Activated T-helper 1 cell treated with Interleukin-2 at 50 U/mL for 16 hours (primary cell): ENCODE results near the gene TMEM254.
"Not testable (repeated sequence)": the region's sequence is repeated elsewhere in the genome, so short reads cannot be mapped to it uniquely, and the experiment has no call there.

Source experiments
- DNase-seq: peaks from one replicate; pipeline ENCODE4 v3.0.0-alpha.2; 2020; ENCODE audit warnings: low read depth

TMEM254 gene

DNA sequence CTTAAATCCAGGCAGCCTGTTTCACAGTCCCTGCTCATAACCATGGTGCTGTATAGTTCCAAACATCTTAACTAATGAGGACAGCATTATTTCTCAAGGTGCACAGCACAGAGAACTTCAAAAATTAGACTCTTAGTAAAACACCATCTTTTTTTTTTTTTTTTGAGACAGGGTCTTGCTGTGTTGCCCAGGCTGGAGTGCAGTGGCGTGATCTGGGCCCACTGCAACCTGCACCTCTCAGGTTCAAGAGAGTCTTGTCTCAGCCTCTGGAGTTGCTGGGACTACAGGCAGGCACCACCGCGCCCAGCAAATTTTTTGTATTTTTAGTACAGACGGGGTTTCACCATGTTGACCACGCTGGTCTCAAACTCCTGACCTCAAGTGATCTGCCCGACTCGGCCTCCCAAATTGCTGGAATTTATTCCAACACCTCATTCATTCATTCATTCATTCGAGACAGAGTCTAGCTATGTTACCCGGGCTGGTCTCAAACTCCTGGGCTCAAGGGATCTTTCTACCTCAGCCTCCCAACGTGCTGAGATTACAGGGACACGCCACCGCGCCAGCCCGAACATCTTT lies 507 bp upstream of the TMEM254 start:
- no peak for DNase-seq

DNA sequence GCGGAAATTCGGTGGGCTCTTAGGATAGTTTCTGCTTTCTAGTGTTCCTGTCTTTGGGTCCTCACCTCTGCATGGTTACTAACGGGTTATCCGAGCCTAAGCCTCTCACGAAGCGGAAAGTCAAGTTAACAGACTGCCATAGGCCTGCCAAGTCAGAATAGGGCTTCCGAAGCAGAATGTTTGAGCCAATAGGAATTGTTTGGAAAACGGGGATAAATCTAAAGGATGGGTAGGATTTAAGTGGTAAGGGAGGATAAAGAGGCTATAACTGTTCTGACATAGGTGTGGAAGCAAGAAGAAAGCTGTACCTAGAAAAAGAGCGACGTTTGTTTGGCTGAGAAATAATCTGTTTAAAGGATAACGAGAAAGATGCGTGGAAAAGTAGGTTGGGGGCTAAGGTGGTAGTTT lies 851 bp downstream of the TMEM254 start:
- DNase-seq, result no peak

DNA sequence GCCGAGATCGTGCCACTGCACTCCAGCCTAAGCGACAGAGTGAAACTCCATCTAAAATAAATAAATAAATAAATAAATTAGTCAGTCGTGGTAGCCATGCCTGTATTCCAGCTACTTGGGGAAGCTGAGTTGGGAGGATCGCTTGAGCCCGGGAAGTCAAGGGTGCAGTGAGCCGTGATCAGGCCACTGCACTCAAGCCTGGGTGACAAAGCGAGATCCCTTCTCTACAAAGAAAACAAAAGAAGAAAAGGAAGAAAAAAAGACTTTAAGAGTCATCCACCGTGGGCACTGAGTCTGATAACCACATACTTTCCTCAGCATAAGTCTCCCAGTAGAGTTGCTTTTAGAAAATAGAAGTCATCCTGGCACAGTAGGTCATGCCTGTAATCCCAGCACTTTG lies 2.6 kb downstream of the TMEM254 start:
- no peak for DNase-seq

DNA sequence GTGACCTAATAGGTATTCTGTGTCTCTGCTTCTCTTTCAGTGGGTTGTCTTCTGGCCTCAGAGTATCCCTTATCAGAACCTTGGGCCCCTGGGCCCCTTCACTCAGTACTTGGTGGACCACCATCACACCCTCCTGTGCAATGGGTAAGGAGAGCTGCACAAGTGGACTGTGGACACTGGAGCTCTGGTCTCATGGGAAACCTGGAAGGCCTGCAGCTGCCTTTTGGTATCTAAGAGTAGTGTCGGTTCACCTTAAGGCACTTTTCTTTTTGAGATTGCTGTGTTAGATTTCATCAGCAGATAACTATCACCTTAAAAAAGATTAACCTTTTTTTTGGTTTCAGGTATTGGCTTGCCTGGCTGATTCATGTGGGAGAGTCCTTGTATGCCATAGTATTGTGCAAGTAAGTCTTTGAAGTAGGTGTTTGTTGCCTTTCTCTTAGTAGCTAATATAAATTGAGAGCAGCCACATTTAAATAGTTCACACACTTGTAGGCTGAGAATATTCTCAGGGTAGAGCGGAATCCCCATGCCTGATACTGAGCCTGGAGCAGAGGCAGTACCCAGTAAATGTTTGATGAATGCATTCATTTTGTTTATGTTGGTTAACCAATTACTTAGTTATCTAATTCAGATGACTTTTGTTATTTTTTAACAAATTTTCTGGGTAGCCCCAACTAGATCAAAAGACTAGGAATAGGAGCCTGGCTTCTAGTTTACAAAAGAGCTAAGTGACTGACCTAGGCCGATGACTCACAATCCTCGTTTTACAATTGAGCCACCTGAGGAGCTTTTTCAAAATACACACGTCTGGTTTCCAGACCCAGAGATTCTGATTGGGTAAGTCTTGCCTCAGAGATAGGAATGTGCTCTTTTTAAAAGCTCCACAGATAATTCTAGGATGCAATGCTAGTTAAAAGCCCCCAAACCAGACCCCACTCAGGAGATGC lies 3.6 kb downstream of the TMEM254 start:
- no peak for DNase-seq

DNA sequence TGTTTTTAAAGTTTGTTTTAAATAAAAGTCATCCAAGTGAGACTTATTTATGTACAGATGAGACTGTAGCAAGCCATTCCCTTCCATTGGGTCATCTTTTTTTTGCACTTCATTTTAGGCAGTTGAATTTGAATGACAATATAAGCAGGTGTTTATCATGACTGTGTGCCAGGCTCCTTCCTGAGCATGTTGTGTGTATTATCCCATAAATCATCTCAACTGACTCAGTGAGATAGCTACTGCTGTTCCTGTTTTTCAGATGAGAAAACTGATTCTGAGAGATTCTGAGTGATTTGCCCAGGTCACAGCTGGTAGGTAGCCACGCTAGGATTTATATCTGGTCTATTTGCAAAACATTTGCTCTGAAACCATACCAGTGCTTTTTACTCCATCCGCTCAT lies 11.7 kb downstream of the TMEM254 start:
- DNase-seq, result no peak

DNA sequence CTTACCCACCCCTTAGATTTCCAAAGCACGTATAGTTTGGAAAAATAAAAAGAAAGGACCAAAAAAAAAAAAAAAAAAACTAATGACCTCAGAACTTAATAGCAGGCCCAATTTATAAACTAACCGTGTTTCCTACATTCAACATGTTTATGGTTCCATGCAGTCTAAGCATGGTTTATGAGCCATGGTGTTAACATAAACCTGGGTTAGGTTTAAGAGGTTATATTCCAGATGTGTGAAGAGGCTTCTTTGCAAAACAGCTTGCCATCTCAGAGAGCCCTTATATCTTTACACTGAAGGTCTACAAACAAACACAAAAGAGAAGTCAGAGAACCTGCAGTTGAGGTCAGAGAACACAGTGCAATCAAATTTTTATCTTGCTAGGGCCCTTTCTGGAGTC lies 15.8 kb downstream of the TMEM254 start:
- no peak for DNase-seq

DNA sequence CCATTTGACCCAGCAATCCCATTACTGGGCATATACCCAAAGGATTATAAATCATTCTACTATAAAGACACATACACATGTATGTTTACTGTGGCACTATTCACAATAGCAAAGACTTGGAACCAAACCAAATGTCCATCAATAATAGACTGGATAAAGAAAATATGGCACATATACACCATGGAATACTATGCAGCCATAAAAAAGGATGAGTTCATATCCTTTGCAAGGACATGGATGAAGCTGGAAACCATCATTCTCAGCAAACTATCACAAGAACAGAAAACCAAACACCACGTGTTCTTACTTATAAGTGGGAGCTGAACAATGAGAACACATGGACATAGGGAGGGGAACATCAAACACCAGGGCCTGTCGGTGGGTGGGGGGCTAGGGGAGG lies 19.8 kb downstream of the TMEM254 start:
- not testable (repeated sequence) for DNase-seq

DNA sequence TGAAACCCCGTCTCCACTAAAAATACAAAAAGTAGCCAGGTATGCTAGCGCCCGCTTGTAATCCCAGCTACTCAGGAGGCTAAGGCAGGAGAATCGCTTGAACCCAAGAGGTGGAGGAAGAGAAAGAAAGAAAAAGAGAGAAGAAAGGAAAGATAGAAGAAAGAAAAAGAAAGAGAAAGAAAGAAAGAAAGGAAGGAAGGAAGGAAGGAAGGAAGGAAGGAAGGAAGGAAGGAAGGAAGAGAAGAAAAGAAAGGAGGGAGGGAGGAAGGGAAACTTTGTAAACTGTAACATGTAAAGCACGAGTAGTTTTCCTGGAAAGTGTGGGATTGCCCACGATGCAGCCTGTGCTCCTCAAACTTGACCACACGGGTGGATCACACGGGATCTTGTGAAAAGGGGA lies 20.8 kb downstream of the TMEM254 start:
- not testable (repeated sequence) for DNase-seq

DNA sequence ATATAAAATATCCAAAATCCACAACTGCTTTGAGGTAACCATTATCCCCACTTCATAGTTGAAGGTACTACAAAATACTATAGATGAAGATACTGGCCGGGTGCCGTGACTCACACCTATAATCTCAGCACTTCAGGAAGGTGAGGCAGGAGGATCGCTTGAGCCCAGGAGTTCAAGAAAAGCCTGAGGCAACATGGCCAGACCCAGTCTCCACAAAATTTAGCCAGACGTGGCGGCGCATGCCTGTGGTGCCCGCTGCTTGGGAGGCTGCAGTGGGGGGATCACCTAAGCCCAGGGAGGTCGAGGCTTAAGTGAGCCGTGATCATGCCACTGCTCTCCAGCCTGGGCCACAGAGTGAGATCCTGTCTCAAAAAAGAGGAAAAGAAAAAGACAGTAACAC lies 21.7 kb downstream of the TMEM254 start:
- no peak for DNase-seq

DNA sequence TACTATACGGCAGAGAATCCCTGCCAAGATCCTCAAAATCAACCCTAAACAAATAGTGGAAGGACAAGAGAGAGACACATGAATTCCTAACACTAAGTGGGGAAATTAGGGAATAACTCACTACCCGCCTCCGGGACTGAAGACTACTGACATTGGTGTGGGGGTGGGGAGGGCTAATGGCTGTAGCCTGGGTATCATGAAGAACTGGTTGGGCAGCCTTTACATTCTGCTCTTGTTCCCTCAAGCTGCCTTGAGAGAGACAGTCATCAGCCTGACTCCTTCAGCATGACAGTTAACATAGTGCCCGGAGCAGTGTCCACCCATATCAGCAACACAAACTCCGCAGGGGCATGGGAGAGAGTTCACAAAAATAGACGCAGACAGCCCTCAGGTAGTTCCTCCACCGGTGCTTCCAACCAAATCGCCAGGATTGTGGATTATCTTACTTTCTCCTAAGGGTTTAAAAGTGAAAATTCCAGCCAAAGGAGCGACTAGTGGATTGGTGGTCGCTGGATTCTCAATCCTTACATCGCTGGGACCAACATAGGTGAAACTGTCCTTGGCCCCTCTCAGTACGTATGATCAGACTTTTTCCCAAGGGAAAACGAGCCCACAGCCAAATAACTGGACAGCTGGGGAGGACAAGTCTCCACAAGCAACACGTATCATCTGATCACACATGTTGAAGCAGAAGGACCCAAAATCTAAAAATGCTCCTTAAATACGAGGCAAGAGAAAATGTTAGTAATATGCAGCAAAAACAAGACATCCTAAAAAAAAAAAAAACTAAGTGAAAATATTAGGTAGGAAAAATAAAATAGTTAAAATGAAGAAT lies 22.6 kb downstream of the TMEM254 start:
- DNase-seq, result no peak

DNA sequence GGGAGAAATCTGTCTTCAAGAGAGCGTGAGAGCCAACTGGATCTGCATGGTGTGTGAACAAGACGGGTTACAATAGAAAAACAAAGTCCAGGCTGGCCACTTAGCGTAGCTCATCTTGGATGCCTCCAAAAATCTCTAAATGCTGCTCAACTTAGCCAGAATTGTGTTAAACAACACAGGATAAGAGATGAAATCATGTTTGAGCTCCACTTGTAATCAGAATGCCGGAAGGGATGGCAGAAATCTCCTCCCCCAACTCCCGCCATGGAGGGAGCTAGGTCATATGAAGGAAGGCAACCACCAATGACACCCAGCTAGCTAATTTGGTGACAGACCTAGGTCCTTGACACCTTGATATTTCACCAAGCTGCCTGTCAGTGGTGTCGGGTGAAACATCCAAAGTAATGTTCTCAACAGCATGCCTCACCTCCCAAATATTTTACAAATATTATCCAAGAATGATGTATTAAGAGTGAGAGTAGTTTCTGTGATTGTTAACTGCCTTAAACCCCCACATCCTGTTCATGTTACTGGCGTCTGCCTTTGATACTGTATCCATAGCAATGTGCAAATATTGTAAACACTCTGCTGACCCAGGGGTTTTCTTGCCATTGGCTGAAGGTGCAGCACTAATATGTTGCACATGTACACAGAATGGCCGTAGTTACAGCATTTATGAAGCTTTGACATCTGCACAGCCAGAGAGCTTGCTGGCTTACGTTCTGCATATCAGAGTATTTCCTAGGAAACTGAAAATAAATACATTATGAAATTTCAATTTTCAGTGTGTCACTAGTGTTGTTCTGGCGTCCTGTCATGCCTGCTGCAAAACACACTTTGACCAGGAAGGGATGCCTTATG lies 25.8 kb downstream of the TMEM254 start:
- no peak for DNase-seq

DNA sequence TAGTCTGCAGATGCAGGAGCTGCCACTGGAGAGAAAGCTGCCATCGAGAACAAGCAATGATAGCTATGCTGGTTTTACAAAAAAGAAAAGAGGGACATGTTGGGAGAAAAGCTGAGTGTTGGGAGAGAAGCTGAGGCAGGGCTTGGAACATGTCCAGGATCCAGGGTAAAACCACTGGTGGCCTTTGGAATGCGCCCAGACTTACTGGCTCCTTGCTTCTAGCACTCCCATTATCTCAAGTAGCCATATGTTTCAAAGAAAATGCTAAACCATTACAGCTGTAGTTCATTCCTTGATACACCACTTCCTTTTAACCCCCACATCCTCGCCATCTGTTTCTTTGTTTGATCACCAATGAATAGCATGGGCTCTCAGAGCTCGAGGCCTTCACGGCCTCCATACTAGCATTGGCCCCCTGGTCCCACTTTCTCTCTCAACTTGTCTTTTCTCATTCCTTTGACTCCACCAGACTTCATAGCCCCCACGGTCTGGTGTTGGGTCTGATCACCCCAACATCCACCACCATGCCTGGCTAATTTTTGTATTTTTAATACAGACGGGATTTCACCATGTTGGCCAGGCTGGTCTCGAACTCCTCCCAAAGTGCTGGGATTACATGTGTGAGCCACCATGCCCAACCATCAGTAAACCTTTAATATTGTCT lies 30.2 kb downstream of the TMEM254 start:
- no peak for DNase-seq

DNA sequence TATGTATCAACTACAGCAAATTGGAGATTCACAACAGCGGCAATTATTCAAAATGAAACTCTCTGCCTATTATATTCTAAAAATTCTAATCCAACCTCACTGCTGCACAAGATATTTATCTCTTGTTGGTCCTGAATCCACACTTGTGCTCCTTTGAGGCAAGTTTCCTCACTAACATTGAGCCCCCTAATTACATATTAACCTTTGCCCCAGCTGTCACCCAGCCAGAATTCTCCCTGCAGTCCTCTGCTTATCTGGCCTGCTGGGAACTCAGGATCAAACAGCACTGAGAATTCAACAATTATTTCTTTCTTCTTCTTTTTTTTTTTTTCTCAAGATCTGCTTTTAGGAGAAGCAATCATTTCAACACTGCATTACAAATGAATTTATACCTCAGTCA lies 32.5 kb downstream of the TMEM254 start:
- no peak for DNase-seq

DNA sequence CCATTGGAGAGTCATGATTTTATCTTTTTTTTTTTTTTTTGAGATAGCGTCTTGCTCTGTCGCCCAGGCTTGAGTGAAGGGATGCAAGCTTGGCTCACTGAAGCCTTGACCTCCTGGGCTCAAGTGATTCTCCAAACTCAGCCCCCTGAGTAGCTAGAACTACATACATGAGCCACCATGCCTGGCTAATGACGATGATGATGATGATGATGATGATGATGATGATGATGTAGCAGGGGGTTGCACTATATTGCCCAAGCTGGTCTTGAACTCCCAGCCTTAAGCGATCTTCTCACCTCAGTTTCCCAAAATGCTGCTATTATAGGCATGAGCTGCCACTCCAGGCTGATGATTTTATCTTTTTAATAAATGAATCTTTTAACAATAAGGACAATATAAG lies 40.2 kb downstream of the TMEM254 start:
- DNase-seq, result no peak

DNA sequence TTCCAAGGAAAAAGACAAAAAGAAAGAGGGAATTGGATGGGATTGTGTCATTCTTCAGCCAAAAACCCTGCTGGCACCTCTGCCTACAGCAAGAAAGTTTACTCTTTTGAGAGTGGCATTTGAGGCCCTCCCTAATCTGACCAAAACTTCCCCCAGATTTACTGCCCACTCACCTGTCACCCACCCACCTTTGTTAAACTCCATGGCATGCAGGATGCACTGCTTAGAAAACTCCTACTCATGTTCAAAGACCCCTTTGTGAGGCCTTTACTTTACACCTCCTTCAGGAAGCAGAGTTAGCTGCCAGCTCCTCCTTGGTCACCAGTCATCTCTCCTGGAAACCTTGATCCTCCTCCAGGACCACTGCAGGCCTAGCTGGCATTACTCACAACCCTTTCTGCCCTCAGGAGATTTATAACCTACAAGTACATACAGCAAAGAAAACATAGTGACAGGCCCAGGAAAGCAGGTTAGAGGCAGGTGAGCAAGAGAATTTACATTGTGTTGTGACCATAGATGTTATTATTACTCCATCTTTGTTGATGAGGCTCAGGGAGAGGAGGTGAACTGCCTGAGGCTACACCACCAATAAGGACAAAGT lies 43.7 kb downstream of the TMEM254 start:
- DNase-seq, result no peak

DNA sequence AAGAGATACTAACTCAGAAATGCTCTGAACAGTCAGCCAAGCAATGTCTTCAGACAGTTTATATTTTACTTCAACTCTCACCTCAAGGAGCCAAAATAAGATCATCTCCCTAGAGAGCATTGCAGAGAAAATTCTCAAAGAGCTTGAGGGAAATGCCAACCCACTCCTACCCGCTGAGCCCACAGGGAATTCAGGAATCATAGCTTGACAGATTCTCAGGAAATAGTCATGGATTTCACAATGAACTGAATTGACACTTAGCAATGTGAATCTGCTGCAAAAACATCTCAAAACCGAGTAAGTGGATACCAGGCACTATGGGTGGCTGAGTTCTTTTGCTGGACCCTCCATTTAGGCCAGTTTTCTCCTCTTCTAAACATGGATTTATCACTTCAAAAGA lies 44.3 kb downstream of the TMEM254 start:
- no peak for DNase-seq

DNA sequence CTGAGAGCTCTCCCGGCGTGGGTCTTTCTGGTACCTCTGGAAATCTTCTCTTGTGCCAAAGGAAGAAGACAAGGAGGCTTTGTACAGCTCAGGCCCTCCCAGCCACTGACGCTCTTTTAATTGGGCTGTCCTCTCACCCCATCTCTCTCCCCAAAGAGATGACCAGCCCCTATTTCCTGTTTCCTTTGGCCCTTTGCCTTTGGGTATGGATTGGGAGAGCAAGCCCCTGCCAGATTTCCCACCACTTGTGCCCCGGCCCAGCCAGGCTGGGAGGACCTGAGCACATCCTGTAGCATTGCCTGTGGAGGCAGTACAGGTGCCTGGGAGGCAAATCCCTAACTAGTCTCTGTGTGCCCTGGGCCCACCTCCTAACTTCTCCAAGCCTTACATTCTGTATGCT lies 48.4 kb downstream of the TMEM254 start:
- no peak for DNase-seq

DNA sequence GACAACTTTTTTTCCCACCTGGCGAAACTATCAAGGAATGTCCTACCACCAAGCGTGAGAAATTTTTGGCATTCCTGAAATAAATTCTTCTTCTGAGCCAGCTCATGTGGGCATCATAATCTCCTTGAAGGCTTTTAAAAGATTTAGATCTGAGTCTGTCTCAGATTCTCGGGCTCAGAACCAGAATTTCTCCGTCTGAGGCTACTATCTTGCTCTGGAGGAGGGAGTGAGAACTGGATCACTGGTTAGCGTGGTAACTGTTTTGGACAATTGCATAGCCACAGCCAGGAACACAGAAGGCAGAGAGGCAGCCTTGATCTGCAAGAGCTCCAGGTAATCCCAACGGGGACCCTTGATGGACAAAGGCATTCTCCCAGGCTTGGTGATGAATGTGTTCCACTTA lies 53.0 kb downstream of the TMEM254 start:
- DNase-seq, result no peak

DNA sequence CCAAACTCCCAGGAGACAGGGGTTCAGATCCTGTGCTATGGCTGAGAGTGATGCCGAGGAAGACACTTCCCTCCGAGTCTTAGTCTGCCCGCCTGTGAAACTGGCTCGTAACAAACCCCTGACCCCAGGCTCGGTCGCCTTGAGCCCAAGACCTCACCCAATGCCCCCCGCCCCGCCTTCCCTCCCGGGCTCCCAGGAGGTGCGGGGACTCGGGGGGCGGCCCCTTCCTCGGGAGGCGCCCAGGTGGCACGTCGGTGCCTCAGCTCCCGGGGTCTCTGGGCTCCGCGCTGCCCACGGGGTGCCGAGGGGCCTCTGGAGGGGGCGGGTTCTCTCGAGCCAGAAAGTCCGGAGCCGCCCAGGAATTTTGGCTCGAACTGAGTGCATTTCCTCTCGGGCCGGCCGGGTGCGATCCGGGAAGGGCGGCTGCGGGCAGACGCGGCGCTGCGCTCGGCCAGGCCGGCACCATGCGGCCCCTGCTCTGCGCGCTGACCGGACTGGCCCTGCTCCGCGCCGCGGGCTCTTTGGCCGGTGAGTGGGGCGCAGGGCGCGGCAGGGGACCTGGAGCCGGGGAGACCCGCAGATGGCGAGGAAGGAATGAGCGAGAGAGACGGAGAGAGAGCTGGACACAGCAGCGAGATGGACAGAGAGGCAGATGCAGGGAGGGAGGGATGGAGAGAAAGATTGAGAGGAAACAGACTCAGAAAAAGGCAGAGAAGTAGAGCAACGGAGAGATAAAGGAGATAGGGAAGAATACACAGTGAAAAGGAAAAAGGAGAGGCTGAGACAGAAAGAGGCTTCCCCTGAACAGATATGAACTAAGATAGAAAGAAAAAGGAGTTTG lies 54.1 kb downstream of the TMEM254 start, which contains the start of gene PLAC9:
PLAC9 (plus strand) TSS at position 432 of the 841 bp plus-strand sequence; CDS start at position 465, 33 bp downstream.
- no peak for DNase-seq

DNA sequence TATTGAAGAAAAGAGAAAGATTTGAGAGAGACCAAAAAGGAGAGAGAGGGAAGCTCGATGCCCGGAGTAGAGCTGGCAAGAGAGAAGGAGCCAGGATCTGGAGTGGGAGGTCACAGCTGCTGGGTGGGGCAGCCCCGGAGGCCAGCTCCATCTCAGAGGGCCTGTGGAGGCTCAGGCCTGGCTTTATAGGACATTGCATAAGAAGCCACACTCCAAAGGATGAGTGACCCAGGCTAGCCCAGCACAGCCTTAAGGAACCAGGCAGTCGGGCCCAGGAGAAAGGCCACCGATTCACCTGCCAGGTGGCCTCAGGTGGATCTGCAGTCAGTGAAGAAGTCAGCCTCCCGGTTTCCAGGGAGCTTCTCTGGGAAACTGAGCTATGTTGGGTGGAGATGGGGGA lies 54.7 kb downstream of the TMEM254 start:
- no peak for DNase-seq
